Bronchus fibroblast of lung (primary cell): ENCODE measurements around the gene GABARAPL1. TPM values are rescaled to one million over a fixed set of nuclear protein-coding genes. Genes with fewer than 3 reads are reported as not detected.

Experiments used
- total RNA-seq: library from RNA; depleted of rRNA; stranded (reverse); fragments of >200 nt; gene quantifications from 2 replicates; pipeline ENCODE4 v1.2.3, GENCODE V29; 2015

GABARAPL1 gene
- total RNA-seq: 24.4 and 25.1 TPM in 2 replicates

DNA sequence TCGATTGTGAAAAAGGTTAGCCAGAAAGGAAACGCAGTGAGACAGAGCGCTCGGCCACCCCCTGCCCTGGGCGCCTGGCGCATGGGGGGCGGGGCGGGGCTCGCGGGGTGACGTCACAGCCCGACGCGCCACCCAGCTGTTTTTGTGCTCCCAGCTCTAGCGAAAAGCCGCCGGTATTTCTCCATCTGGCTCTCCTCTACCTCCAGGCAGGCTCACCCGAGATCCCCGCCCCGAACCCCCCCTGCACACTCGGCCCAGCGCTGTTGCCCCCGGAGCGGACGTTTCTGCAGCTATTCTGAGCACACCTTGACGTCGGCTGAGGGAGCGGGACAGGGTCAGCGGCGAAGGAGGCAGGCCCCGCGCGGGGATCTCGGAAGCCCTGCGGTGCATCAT is at the start of gene GABARAPL1:
Gene GABARAPL1 (plus strand): TSS at position 139 of the 393 bp plus-strand sequence. CDS start 253 bp downstream, at position 392.

DNA sequence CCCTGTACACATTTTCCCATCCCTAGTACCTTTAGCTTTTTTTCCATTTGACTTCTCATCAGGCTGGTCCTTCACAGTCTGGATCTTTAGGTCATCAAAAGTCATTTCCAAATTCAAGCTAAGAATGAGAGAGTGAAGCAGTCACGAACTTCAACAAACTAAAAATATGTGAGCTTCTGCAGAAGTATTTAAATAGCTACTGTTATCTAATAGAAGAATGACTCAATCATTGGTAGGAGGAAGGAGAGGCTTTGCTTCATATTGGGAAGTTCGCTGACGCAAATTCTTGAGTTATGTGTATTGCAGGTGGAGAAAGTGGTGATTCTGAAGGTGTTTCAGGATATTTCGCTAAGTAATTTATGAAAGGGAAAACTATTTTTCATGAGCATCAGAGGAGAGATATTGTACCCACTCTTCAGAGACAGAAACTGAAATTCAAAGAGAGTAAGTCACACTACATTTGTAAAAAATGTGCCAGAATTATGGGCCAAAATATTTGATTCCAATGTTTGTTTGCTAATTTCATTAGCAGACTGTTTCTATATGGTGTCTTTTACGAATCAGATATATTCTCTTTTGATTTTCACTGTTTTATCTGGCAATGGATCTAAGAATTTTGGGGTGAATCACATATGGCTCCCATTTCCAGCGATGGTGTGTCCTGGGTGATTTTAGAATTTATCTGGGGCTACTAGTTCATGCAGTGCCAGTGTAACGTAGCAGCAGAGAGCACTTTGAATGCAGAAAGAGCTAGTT is 40.5 kb upstream of the GABARAPL1 start, which contains the start of gene OLR1:
Gene OLR1 (minus strand): TSS at position 160 of the 756 bp plus-strand sequence. CDS start 55 bp downstream, at position 105.

DNA sequence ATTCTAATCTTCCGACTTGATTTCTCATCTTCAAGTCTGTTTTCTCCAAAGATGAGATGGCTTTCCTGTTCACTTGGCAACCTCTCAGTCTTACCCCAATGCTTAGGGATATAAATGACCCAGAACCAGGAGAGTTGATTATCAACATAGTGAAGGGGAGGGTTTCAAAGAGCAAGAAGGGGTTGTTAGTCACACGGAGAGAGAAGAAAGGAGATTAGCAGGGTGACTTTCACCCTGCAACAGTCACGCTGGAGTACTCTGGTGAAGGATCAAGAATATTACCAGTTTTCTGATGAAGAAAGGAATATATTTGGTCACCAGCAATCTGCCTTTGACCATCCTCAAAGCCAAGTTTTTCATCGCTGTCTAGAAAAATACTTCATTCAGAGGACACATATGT is 33.9 kb upstream of the GABARAPL1 start, which contains the start of gene TMEM52B:
Gene TMEM52B (plus strand): TSS at position 212 of the 400 bp plus-strand sequence. CDS start 543 bp downstream, outside the sequence.

Other genes with a start within 250 kb of the GABARAPL1 start
- not detected in 2 replicates for gene CLEC12A, start 241.5 kb upstream of the GABARAPL1 start, total RNA-seq
- gene CLEC1B, start 213.8 kb upstream of the GABARAPL1 start, total RNA-seq: not detected in 2 replicates
- gene CLEC12B, start 202.2 kb upstream of the GABARAPL1 start, total RNA-seq: not detected in 2 replicates
- not detected in 2 replicates for gene CLEC9A, start 182.2 kb upstream of the GABARAPL1 start, total RNA-seq
- gene CLEC1A, start 113.9 kb upstream of the GABARAPL1 start, total RNA-seq: not detected in 2 replicates
- gene CLEC7A, start 82.7 kb upstream of the GABARAPL1 start, total RNA-seq: not detected in 2 replicates
- 1.0 and 1.8 TPM in 2 replicates for gene OLR1, start 40.7 kb upstream of the GABARAPL1 start, total RNA-seq
- gene TMEM52B, start 33.8 kb upstream of the GABARAPL1 start, total RNA-seq: 1.6 and 2.5 TPM in 2 replicates
- not detected in 2 replicates for gene KLRD1, start 95.0 kb downstream of the GABARAPL1 start, total RNA-seq
- gene KLRK1, start 177.2 kb downstream of the GABARAPL1 start, total RNA-seq: not detected in 2 replicates
- not detected in 2 replicates for gene KLRC4, start 196.9 kb downstream of the GABARAPL1 start, total RNA-seq
- gene KLRC3, start 207.7 kb downstream of the GABARAPL1 start, total RNA-seq: not detected in 2 replicates
- not detected in 2 replicates for gene KLRC2, start 223.1 kb downstream of the GABARAPL1 start, total RNA-seq
- gene KLRC1, start 240.5 kb downstream of the GABARAPL1 start, total RNA-seq: not detected in 2 replicates